ENCODE data around the gene MRPL20.

- TF ChIP-seq CTCF (IDR thresholded peaks at IDR 0.05) (no peak), ZFX (IDR thresholded peaks at IDR 0.05; ENCODE audit: borderline replicate concordance) (no peak)
These were observed 26.7 kb upstream of the MRPL20 start for GRCh38 chr1:1433804-1434130.

Measured in 22Rv1 (cell line).